Smooth muscle cell (in vitro differentiated cells): ENCODE measurements around the gene OR51A7. TPM values are rescaled to one million over a fixed set of nuclear protein-coding genes. Genes with fewer than 3 reads are reported as not detected.
"Not testable (repeated sequence)": the region's sequence is repeated elsewhere in the genome, so short reads cannot be mapped to it uniquely, and the experiment has no call there.

Source experiments
- DNase-seq: peaks from one replicate; lab custom pipeline; 2025; ENCODE audit not compliant: unreplicated experiment; lab: John Stamatoyannopoulos, UW
- H2AFZ ChIP-seq: fragments of 200-600 bp; sonication (generic); 2 replicates; pipeline ENCODE4 v1.6.0; 2016; ENCODE audit warnings: antibody characterized with exemption, low read depth, mild to moderate bottlenecking
- H3F3A ChIP-seq: fragments of 200-600 bp; sonication (generic); 2 replicates; pipeline ENCODE4 v1.6.0; 2017; ENCODE audit warnings: antibody characterized with exemption, low read depth
- H3K27ac ChIP-seq: fragments of 200-600 bp; sonication (generic); 2 replicates; pipeline ENCODE4 v1.5.1; 2016; ENCODE audit warnings: low read depth, mild to moderate bottlenecking
- H3K27me3 ChIP-seq: fragments of 200-600 bp; sonication (generic); 2 replicates; pipeline ENCODE4 v1.6.1; 2016; ENCODE audit warnings: low read depth, mild to moderate bottlenecking
- H3K36me3 ChIP-seq: fragments of 200-600 bp; sonication (generic); 2 replicates; pipeline ENCODE4 v1.5.1; 2016; ENCODE audit warnings: low read depth
- H3K4me1 ChIP-seq: fragments of 200-600 bp; sonication (generic); 2 replicates; pipeline ENCODE4 v1.5.1; 2016; ENCODE audit warnings: low read depth
- H3K4me2 ChIP-seq: fragments of 200-600 bp; sonication (generic); 2 replicates; pipeline ENCODE4 v1.6.0; 2016; ENCODE audit warnings: mild to moderate bottlenecking
- H3K4me3 ChIP-seq: fragments of 200-600 bp; sonication (generic); 2 replicates; pipeline ENCODE4 v1.5.1; 2016; ENCODE audit warnings: mild to moderate bottlenecking
- H3K79me2 ChIP-seq: fragments of 200-600 bp; sonication (generic); 2 replicates; pipeline ENCODE4 v1.6.0; 2016; ENCODE audit warnings: low read depth, mild to moderate bottlenecking
- H3K9ac ChIP-seq: fragments of 200-600 bp; sonication (generic); 2 replicates; pipeline ENCODE4 v1.6.0; 2016; ENCODE audit warnings: low read depth
- H3K9me3 ChIP-seq: fragments of 200-600 bp; sonication (generic); replicated peaks from 2 replicates; pipeline ENCODE4 v1.5.1; 2016; ENCODE audit warnings: low read depth
- H4K20me1 ChIP-seq: fragments of 200-600 bp; sonication (generic); 2 replicates; pipeline ENCODE4 v1.6.0; 2016; ENCODE audit warnings: low read depth
- CTCF ChIP-seq: fragments of 200-600 bp; sonication (generic); IDR thresholded peaks from 2 replicates; pipeline ENCODE4 v1.5.1; 2017; ENCODE audit warnings: borderline replicate concordance, mild to moderate bottlenecking, antibody characterized with exemption; ENCODE audit not compliant: insufficient read depth, poor library complexity, severe bottlenecking
- WGBS: methylation state at CpG from one replicate; pipeline ENCODE4 v1.1.7; 2016; ENCODE audit warnings: low lambda C conversion rate; 5-methylcytosine and 5-hydroxymethylcytosine counted together
- polyA plus RNA-seq: library from polyadenylated mRNA; unstranded; fragments of >200 nt; fragmentation: Nextera tagmentation; extraction: Ambion mirVana; gene quantifications from 2 replicates; pipeline ENCODE4 v1.2.1, GENCODE V29; 2016
- total RNA-seq: library from RNA; depleted of rRNA; stranded (reverse); fragments of >200 nt; gene quantifications from 2 replicates; pipeline ENCODE4 v1.2.3, GENCODE V29; 2014

OR51A7 gene
- total and polyA plus RNA-seq, 2 experiments from 2014 or later: not detected

- Histone ChIP-seq H3K4me2 (no peak overlapping the region), H3K27ac (no peak overlapping the region), H3K27me3 (peaks cover 5% of the 10 kb centered on the region), H3K4me1 (no peaks in the 10 kb centered on the region), H3K36me3 (no peaks in the 10 kb centered on the region), H4K20me1 (no peaks in the 10 kb centered on the region), H2AFZ (no peak overlapping the region), H3K4me3 (no peak overlapping the region), H3K9me3 (no peaks in the 10 kb centered on the region), H3K9ac (no peak overlapping the region), H3F3A (no peaks in the 10 kb centered on the region), H3K79me2 (no peaks in the 10 kb centered on the region)
- DNase-seq: no peak
- no peak for TF ChIP-seq CTCF
- WGBS: 85% methylated on average over 3 of the region's 3 CpGs
These were observed 33.2 kb downstream of the OR51A7 start for GRCh38 chr11:4936745-4937144.

GRCh38 chr11:4947505-4947904 lies 43.9 kb downstream of the OR51A7 start, which contains the start of gene OR51A4:
TSS of gene OR51A4 (minus strand) at chr11:4947605. CDS start at chr11:4947100, 505 bp downstream.
- H3K36me3 ChIP-seq: no peaks in the 10 kb centered on the region
- no peak within 1 kb of the TSS for H2AFZ ChIP-seq
- no peaks in the 10 kb centered on the region for H3F3A ChIP-seq
- no peaks in the 10 kb centered on the region for H3K9me3 ChIP-seq
- DNase-seq: no peak
- no peaks in the 10 kb centered on the region for H3K79me2 ChIP-seq
- no peak within 1 kb of the TSS for H3K9ac ChIP-seq
- no peak within 1 kb of the TSS for H3K27ac ChIP-seq
- H3K4me3 ChIP-seq: no peak within 1 kb of the TSS
- no peaks in the 10 kb centered on the region for H4K20me1 ChIP-seq
- no peaks in the 10 kb centered on the region for H3K27me3 ChIP-seq
- no peaks in the 10 kb centered on the region for H3K4me1 ChIP-seq
- TF ChIP-seq CTCF: no peak
- H3K4me2 ChIP-seq: no peak within 1 kb of the TSS

- WGBS: 75% methylated on average over 2 of the region's 2 CpGs
- not testable (repeated sequence) for H3F3A ChIP-seq, H3K9me3 ChIP-seq, H3K9ac ChIP-seq, H3K36me3 ChIP-seq, DNase-seq, H4K20me1 ChIP-seq, H3K27me3 ChIP-seq, H3K4me1 ChIP-seq, H2AFZ ChIP-seq, H3K79me2 ChIP-seq, H3K4me3 ChIP-seq, H3K4me2 ChIP-seq, H3K27ac ChIP-seq
These were observed 52.0 kb downstream of the OR51A7 start, which contains the start of gene OR51A2 for GRCh38 chr11:4955613-4956012. TSS of gene OR51A2 (minus strand) at chr11:4955713. CDS start at chr11:4955713, 0 bp downstream.

- no peaks in the 10 kb centered on the region for H3K4me1 ChIP-seq
- WGBS: 85% methylated on average over 4 of the region's 4 CpGs
- H3K27ac ChIP-seq: no peak overlapping the region
- TF ChIP-seq CTCF: no peak
- H3K36me3 ChIP-seq: no peaks in the 10 kb centered on the region
- no peak overlapping the region for H3K4me2 ChIP-seq
- H3K4me3 ChIP-seq: no peak overlapping the region
- no peak for DNase-seq
- no peaks in the 10 kb centered on the region for H3F3A ChIP-seq
- no peaks in the 10 kb centered on the region for H3K27me3 ChIP-seq
- H3K79me2 ChIP-seq: no peaks in the 10 kb centered on the region
- no peak overlapping the region for H2AFZ ChIP-seq
- no peaks in the 10 kb centered on the region for H3K9me3 ChIP-seq
- no peak overlapping the region for H3K9ac ChIP-seq
- H4K20me1 ChIP-seq: no peaks in the 10 kb centered on the region
These were observed 53.8 kb downstream of the OR51A7 start for GRCh38 chr11:4957396-4957795.

Other genes starting within 250 kb of the OR51A7 start
- not detected in 2 replicates for gene OR51E2, start 205.9 kb upstream of the OR51A7 start, total RNA-seq
- not detected in 2 replicates for gene OR51E2, start 205.9 kb upstream of the OR51A7 start, polyA plus RNA-seq
- not detected in 2 replicates for gene MMP26, start 199.0 kb upstream of the OR51A7 start, total RNA-seq
- not detected in 2 replicates for gene MMP26, start 199.0 kb upstream of the OR51A7 start, polyA plus RNA-seq
- not detected in 2 replicates for gene OR51F1, start 133.8 kb upstream of the OR51A7 start, total RNA-seq
- not detected in 2 replicates for gene OR51F1, start 133.8 kb upstream of the OR51A7 start, polyA plus RNA-seq
- not detected in 2 replicates for gene OR52R1, start 99.4 kb upstream of the OR51A7 start, total RNA-seq
- not detected in 2 replicates for gene OR52R1, start 99.4 kb upstream of the OR51A7 start, polyA plus RNA-seq
- not detected in 2 replicates for gene OR51F2, start 82.5 kb upstream of the OR51A7 start, total RNA-seq
- gene OR51F2, start 82.5 kb upstream of the OR51A7 start, polyA plus RNA-seq: not detected in 2 replicates
- gene OR51S1, start 54.6 kb upstream of the OR51A7 start, total RNA-seq: not detected in 2 replicates
- gene OR51S1, start 54.6 kb upstream of the OR51A7 start, polyA plus RNA-seq: not detected in 2 replicates
- not detected in 2 replicates for gene OR51T1, start 21.9 kb upstream of the OR51A7 start, total RNA-seq
- not detected in 2 replicates for gene OR51T1, start 21.9 kb upstream of the OR51A7 start, polyA plus RNA-seq
- not detected in 2 replicates for gene OR51G2, start 15.6 kb downstream of the OR51A7 start, total RNA-seq
- not detected in 2 replicates for gene OR51G2, start 15.6 kb downstream of the OR51A7 start, polyA plus RNA-seq
- not detected in 2 replicates for gene OR51G1, start 20.6 kb downstream of the OR51A7 start, total RNA-seq
- not detected in 2 replicates for gene OR51G1, start 20.6 kb downstream of the OR51A7 start, polyA plus RNA-seq
- not detected in 2 replicates for gene OR51A4, start 43.8 kb downstream of the OR51A7 start, total RNA-seq
- gene OR51A4, start 43.8 kb downstream of the OR51A7 start, polyA plus RNA-seq: not detected in 2 replicates
- not detected in 2 replicates for gene OR51A2, start 51.9 kb downstream of the OR51A7 start, total RNA-seq
- gene OR51A2, start 51.9 kb downstream of the OR51A7 start, polyA plus RNA-seq: not detected in 2 replicates
- not detected in 2 replicates for gene OR51L1, start 91.1 kb downstream of the OR51A7 start, total RNA-seq
- not detected in 2 replicates for gene OR51L1, start 91.1 kb downstream of the OR51A7 start, polyA plus RNA-seq
- gene OR52J3, start 142.7 kb downstream of the OR51A7 start, total RNA-seq: not detected in 2 replicates
- gene OR52J3, start 142.7 kb downstream of the OR51A7 start, polyA plus RNA-seq: not detected in 2 replicates
- not detected in 2 replicates for gene OR52E2, start 155.8 kb downstream of the OR51A7 start, total RNA-seq
- not detected in 2 replicates for gene OR52E2, start 155.8 kb downstream of the OR51A7 start, polyA plus RNA-seq
- not detected in 2 replicates for gene OR52E1, start 165.8 kb downstream of the OR51A7 start, total RNA-seq
- gene OR52E1, start 165.8 kb downstream of the OR51A7 start, polyA plus RNA-seq: not detected in 2 replicates
- gene OR52A5, start 234.6 kb downstream of the OR51A7 start, total RNA-seq: not detected in 2 replicates
- gene OR52A5, start 234.6 kb downstream of the OR51A7 start, polyA plus RNA-seq: not detected in 2 replicates